GM23338 (cell line): ENCODE results near the gene BMF. TPM values are rescaled to one million over a fixed set of nuclear protein-coding genes. Genes with fewer than 3 reads are reported as not detected.
A peak's percentile ranks its signal among the peaks of the same experiment; 100 is the strongest.

Experiments used
- ATAC-seq: fragments of 200-7000 bp; cut with Tn5 transposase; 3 replicates; pipeline ENCODE4 v1.9.1; 2020
- DNase-seq: peaks from one replicate; pipeline ENCODE4 v3.0.0-alpha.2; 2015; ENCODE audit warnings: low spot score
- H2AFZ ChIP-seq: fragments of 200-600 bp; sonication (generic); 2 replicates; pipeline ENCODE4 v1.8.0; 2016; ENCODE audit warnings: antibody characterized with exemption, mild to moderate bottlenecking, moderate library complexity
- H3F3A ChIP-seq: fragments of 200-600 bp; sonication (generic); replicated peaks from 2 replicates; pipeline ENCODE4 v1.8.0; 2017; ENCODE audit warnings: antibody characterized with exemption, mixed run types, low read depth
- H3K27ac ChIP-seq: fragments of 200-600 bp; sonication (generic); 2 replicates; pipeline ENCODE4 v1.6.1; 2016; ENCODE audit warnings: low read depth
- H3K27me3 ChIP-seq: fragments of 200-600 bp; sonication (generic); 2 replicates; pipeline ENCODE4 v1.8.0; 2016; ENCODE audit warnings: mild to moderate bottlenecking, mixed run types, moderate library complexity; ENCODE audit not compliant: insufficient read depth
- H3K36me3 ChIP-seq: fragments of 200-600 bp; sonication (generic); 2 replicates; pipeline ENCODE4 v1.8.0; 2016; ENCODE audit warnings: mild to moderate bottlenecking; ENCODE audit not compliant: insufficient read depth
- H3K4me1 ChIP-seq: fragments of 200-600 bp; sonication (generic); 2 replicates; pipeline ENCODE4 v1.8.0; 2016; ENCODE audit warnings: mild to moderate bottlenecking, moderate library complexity; ENCODE audit not compliant: insufficient read depth
- H3K4me2 ChIP-seq: fragments of 200-600 bp; sonication (generic); 2 replicates; pipeline ENCODE4 v1.7.1; 2017; ENCODE audit warnings: mixed run types
- H3K4me3 ChIP-seq: fragments of 200-600 bp; sonication (generic); 2 replicates; pipeline ENCODE4 v1.6.1; 2016; ENCODE audit warnings: mixed run types
- H3K79me2 ChIP-seq: fragments of 200-600 bp; sonication (generic); replicated peaks from 2 replicates; pipeline ENCODE4 v1.8.0; 2017; ENCODE audit warnings: mild to moderate bottlenecking; ENCODE audit not compliant: insufficient read depth
- H3K9me2 ChIP-seq: fragments of 200-600 bp; sonication (generic); 2 replicates; pipeline ENCODE4 v1.8.0; 2017; ENCODE audit not compliant: insufficient read depth
- H4K20me1 ChIP-seq: fragments of 200-600 bp; sonication (generic); replicated peaks from 2 replicates; pipeline ENCODE4 v1.8.0; 2017; ENCODE audit warnings: mild to moderate bottlenecking; ENCODE audit not compliant: insufficient read depth
- H3K27ac Mint-ChIP-seq: 2 replicates; pipeline ENCODE4 v1.8.0; 2020; ENCODE audit warnings: inconsistent platforms, mild to moderate bottlenecking, moderate library complexity, mixed read lengths
- H3K27me3 Mint-ChIP-seq: 3 replicates; pipeline ENCODE4 v1.8.0; 2022; ENCODE audit warnings: low read depth, mild to moderate bottlenecking, moderate library complexity, mixed read lengths, inconsistent platforms; ENCODE audit not compliant: insufficient read depth, poor library complexity
- H3K36me3 Mint-ChIP-seq: 3 replicates; pipeline ENCODE4 v1.8.0; 2021; ENCODE audit warnings: low read depth, mild to moderate bottlenecking, inconsistent platforms, moderate library complexity, mixed read lengths
- H3K4me1 Mint-ChIP-seq: 3 replicates; pipeline ENCODE4 v1.8.0; 2020; ENCODE audit warnings: mild to moderate bottlenecking, inconsistent platforms, mixed read lengths
- H3K4me3 Mint-ChIP-seq: 3 replicates; pipeline ENCODE4 v1.8.0; 2021; ENCODE audit warnings: moderate library complexity, mild to moderate bottlenecking, inconsistent platforms, mixed read lengths
- H3K9me3 Mint-ChIP-seq: 3 replicates; pipeline ENCODE4 v1.8.0; 2020; ENCODE audit warnings: moderate library complexity, mild to moderate bottlenecking, inconsistent platforms, mixed read lengths
- CREB1 ChIP-seq: fragments of 250-450 bp; sonication (Bioruptor Pico); IDR thresholded peaks from 2 replicates; pipeline ENCODE4 v1.5.0; 2020; ENCODE audit warnings: low read depth, mild to moderate bottlenecking, moderate library complexity
- EZH2 ChIP-seq: fragments of 200-600 bp; sonication (generic); IDR thresholded peaks from one replicate; pipeline ENCODE4 v1.8.0; 2017; ENCODE audit warnings: antibody characterized with exemption, mild to moderate bottlenecking, low read depth; ENCODE audit not compliant: unreplicated experiment
- JUNB ChIP-seq: IDR thresholded peaks from one replicate; pipeline ENCODE4 v1.6.1; 2016; ENCODE audit warnings: antibody characterized with exemption; ENCODE audit not compliant: unreplicated experiment
- POLR2AphosphoS5 ChIP-seq: IDR thresholded peaks from 2 replicates; pipeline ENCODE4 v1.6.1; 2016; ENCODE audit warnings: antibody characterized with exemption, low read depth
- ZNF114 ChIP-seq: fragments of 250-450 bp; sonication (Bioruptor Pico); IDR thresholded peaks from 2 replicates; pipeline ENCODE4 v1.5.0; 2020; ENCODE audit warnings: mild to moderate bottlenecking, moderate library complexity
- ZNF331 ChIP-seq: fragments of 250-450 bp; sonication (Bioruptor Pico); IDR thresholded peaks from 2 replicates; pipeline ENCODE4 v1.5.0; 2020; ENCODE audit warnings: low read depth, mild to moderate bottlenecking, moderate library complexity
- polyA plus RNA-seq: library from polyadenylated mRNA; unstranded; fragments of >200 nt; fragmentation: Nextera tagmentation; extraction: Ambion mirVana; gene quantifications from 2 replicates; pipeline ENCODE4 v1.2.1, GENCODE V29; 2016
- total RNA-seq: library from RNA; depleted of rRNA; stranded (reverse); fragments of >200 nt; shearing (Covaris generic); gene quantifications from 2 replicates; pipeline ENCODE4 v1.2.3, GENCODE V29; 2014
- TF ChIP-seq, protein P1 (sequence below): IDR thresholded peaks from one replicate; pipeline ENCODE4 v1.6.1; 2018; ENCODE audit warnings: antibody characterized with exemption; ENCODE audit not compliant: unreplicated experiment
- TF ChIP-seq, protein P2 (sequence below): IDR thresholded peaks from 2 replicates; pipeline ENCODE4 v1.6.1; 2016; ENCODE audit warnings: antibody characterized with exemption
- TF ChIP-seq, protein P3 (sequence below), 2 experiments: fragments of 200-600 bp in 1 of 2; sonication (generic) in 1 of 2; conservative IDR thresholded peaks; 2 replicates each; pipeline versions ENCODE4 v1.5.1 to v1.6.1; 2016 to 2017; ENCODE audit warnings: antibody characterized with exemption in 2 of 2, low read depth in 2 of 2, mild to moderate bottlenecking in 2 of 2, moderate library complexity in 1 of 2

The BMF gene
- total and polyA plus RNA-seq, 2 experiments from 2014 or later = 2.0 to 20.3 TPM

DNA sequence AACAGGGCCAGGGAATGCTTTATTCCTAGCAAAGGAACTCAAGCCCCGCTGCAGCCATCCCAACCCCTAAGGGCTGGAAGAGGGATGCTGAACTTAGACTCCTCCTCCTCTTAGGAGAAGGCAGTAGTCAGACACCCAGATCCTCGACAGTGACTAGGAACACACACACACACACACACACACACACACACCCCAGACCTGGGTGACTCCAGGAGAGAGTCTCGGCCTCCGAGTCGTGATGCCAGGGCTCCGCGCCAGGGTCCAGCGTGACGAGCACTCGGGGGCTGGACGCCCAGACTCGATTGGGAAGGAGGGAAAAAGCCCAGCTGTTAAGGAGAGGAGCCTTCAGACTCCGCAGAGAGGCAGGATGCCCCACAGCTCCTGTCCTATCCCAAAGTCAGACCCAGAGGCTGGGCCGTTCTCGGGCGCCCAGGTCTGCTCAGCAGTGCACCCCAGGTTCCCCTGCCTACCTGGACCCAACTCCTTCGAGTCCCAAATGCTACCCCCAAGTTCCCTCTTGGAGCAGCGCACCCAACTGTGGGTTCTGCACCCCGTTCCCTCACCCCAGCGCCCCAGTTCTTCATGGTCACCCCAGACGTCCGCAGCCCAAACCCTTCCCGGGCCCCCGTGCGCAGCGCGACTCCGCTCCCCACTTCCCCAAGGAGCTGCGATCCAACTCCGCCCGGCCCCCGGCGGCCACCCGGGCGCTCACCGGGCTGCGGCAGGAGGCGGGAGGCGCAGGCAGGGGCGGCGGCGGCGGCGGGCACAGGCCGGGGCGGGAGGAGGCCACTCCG is 421 bp downstream of the BMF start (continued):
- TF ChIP-seq, protein P1, sequence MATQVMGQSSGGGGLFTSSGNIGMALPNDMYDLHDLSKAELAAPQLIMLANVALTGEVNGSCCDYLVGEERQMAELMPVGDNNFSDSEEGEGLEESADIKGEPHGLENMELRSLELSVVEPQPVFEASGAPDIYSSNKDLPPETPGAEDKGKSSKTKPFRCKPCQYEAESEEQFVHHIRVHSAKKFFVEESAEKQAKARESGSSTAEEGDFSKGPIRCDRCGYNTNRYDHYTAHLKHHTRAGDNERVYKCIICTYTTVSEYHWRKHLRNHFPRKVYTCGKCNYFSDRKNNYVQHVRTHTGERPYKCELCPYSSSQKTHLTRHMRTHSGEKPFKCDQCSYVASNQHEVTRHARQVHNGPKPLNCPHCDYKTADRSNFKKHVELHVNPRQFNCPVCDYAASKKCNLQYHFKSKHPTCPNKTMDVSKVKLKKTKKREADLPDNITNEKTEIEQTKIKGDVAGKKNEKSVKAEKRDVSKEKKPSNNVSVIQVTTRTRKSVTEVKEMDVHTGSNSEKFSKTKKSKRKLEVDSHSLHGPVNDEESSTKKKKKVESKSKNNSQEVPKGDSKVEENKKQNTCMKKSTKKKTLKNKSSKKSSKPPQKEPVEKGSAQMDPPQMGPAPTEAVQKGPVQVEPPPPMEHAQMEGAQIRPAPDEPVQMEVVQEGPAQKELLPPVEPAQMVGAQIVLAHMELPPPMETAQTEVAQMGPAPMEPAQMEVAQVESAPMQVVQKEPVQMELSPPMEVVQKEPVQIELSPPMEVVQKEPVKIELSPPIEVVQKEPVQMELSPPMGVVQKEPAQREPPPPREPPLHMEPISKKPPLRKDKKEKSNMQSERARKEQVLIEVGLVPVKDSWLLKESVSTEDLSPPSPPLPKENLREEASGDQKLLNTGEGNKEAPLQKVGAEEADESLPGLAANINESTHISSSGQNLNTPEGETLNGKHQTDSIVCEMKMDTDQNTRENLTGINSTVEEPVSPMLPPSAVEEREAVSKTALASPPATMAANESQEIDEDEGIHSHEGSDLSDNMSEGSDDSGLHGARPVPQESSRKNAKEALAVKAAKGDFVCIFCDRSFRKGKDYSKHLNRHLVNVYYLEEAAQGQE = no peak
- TF ChIP-seq CREB1 = no peak
- no peak for TF ChIP-seq JUNB
- TF ChIP-seq, protein P2, sequence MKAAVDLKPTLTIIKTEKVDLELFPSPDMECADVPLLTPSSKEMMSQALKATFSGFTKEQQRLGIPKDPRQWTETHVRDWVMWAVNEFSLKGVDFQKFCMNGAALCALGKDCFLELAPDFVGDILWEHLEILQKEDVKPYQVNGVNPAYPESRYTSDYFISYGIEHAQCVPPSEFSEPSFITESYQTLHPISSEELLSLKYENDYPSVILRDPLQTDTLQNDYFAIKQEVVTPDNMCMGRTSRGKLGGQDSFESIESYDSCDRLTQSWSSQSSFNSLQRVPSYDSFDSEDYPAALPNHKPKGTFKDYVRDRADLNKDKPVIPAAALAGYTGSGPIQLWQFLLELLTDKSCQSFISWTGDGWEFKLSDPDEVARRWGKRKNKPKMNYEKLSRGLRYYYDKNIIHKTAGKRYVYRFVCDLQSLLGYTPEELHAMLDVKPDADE = no peak
- TF ChIP-seq, protein P3, sequence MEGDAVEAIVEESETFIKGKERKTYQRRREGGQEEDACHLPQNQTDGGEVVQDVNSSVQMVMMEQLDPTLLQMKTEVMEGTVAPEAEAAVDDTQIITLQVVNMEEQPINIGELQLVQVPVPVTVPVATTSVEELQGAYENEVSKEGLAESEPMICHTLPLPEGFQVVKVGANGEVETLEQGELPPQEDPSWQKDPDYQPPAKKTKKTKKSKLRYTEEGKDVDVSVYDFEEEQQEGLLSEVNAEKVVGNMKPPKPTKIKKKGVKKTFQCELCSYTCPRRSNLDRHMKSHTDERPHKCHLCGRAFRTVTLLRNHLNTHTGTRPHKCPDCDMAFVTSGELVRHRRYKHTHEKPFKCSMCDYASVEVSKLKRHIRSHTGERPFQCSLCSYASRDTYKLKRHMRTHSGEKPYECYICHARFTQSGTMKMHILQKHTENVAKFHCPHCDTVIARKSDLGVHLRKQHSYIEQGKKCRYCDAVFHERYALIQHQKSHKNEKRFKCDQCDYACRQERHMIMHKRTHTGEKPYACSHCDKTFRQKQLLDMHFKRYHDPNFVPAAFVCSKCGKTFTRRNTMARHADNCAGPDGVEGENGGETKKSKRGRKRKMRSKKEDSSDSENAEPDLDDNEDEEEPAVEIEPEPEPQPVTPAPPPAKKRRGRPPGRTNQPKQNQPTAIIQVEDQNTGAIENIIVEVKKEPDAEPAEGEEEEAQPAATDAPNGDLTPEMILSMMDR (conservative IDR thresholded peaks at IDR 0.05; ENCODE audit: low read depth in 2 of 2) = no peak
- no peak for TF ChIP-seq EZH2
- TF ChIP-seq ZNF114 (CRISPR knock-in tag) = no peak

DNA sequence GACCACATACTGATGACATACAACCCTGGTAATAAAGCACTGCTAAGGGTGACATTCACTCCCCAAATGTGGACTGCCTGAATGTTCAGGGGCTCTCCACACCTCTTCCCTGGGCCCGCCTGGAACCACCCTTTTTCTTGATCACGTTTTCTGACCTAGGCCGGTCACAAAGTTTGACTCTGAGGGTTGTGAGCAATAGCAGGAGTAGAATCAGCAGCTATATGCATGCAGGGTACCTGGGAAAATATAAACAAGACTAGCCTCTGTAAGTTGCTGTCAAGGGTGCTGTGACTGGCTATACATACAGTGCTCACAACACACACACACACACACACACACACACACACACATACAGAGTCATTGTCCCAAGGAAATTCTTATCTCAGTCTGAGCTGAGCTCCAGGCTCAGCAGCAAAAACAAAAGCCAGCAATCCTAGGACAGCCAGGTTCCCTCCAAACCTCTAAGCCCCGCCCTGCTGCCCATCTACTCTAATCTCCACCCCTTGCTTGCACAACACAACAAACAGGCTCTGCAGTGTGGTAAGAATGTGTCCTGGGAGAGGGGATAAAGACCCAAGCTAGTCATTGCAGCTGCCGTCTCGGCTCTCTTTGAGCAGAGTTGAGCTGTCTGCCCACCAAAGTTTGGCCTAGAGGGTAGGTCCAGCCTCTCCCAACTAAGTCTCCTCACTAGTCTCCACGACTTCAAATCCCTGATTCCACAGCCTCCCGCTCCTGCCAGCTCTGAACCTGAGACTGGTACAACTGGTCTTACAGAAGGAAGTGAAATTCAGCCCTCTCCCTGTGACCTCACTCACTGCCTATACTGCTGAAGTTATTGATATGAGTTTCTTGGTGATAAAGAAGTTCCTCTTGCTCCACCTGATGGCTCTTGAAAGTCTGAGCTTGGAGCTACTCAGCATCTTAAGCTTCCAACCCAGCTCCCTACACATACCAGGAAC is 2.2 kb downstream of the BMF start:
- Mint-ChIP-seq H3K27me3 (peaks cover 33% of the 10 kb centered on the region), H3K36me3 (peaks cover 9% of the 10 kb centered on the region; the same call in 2 of the 3 replicates), H3K27ac (peak overlapping the region; percentile 72), H3K4me1 (peaks cover 69% of the 10 kb centered on the region), H3K9me3 (no peaks in the 10 kb centered on the region), H3K4me3 (peak overlapping the region; percentile 92)
- Histone ChIP-seq H2AFZ (no peak overlapping the region), H3K4me3 (peak overlapping the region; percentile 90), H3K4me2 (peak overlapping the region; percentile 96), H3K36me3 (no peaks in the 10 kb centered on the region), H3K27me3 (0 out of 2 replicates have a peak, but pooled peaks cover 5% of the 10 kb centered on the region), H4K20me1 (0 out of 2 replicates have a peak, but pooled peaks cover 6% of the 10 kb centered on the region), H3K27ac (0 out of 2 replicates have a peak overlapping the region, but pooled peaks have one; percentile 56), H3K9me2 (no peaks in the 10 kb centered on the region), H3K79me2 (no peaks in the 10 kb centered on the region; the same call in 1 of the 2 replicates), H3K4me1 (peaks cover 63% of the 10 kb centered on the region), H3F3A (peaks cover 24% of the 10 kb centered on the region)
- peak; percentile 97 for DNase-seq
- ATAC-seq = peak; percentile 32
- TF ChIP-seq POLR2AphosphoS5 = no peak
- TF ChIP-seq ZNF331 = peak; percentile 45; the same call in 1 of the 2 replicates
- TF ChIP-seq ZNF114 (CRISPR knock-in tag) = no peak
